ENCODE data around the gene ORAI3.

Gene ORAI3

DNA sequence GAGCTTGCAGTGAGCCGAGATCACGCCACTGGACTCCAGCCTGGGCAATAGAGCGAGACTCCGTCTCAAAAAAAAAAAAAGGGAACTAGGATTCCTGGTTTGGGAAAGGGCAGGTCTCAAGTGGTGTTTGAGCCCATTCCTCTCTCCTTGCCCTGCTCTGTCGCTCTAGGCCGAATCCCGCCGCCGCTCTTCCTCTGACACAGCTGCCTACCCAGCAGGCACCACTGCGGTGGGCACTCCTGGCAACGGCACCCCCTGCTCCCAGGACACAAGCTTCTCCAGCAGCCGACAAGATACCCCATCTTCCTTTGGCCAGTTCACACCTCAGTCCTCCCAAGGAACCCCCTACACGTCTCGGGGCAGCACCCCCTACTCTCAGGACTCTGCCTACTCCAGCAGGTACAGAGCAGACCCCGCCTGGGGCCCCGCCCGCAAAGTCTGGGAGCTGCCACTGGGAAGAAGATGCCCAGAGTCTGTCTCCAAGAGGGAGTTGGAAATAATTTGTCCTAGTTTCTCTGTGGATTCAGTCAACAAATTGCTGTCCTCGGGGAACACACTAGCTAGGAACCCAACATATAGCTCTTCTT lies 15.2 kb downstream of the ORAI3 start:
- intact Hi-C loops (cut with DNase I) = no loop called here
- peak in 1 of 10 donors; percentile 69 for DNase-seq

DNA sequence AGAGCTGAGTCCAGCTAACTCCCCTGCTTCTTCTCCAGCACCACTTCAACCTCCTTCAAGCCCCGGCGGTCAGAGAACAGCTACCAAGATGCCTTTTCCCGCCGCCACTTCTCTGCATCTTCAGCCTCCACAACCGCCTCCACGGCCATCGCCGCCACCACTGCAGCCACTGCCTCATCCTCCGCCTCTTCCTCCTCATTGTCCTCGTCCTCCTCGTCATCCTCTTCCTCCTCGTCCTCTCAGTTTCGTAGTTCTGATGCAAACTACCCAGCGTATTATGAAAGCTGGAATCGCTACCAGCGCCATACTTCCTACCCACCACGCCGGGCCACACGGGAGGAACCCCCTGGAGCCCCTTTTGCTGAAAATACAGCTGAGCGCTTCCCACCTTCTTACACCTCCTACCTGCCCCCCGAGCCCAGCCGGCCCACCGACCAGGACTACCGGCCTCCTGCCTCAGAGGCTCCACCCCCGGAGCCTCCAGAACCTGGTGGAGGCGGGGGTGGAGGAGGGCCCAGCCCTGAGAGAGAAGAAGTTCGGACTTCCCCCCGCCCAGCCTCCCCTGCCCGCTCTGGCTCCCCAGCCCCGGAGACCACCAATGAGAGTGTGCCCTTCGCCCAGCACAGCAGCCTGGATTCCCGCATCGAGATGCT lies 15.8 kb downstream of the ORAI3 start:
- intact Hi-C loops (cut with DNase I) = no loop called here
- peak in 1 of 10 donors; percentile 64 for DNase-seq

DNA sequence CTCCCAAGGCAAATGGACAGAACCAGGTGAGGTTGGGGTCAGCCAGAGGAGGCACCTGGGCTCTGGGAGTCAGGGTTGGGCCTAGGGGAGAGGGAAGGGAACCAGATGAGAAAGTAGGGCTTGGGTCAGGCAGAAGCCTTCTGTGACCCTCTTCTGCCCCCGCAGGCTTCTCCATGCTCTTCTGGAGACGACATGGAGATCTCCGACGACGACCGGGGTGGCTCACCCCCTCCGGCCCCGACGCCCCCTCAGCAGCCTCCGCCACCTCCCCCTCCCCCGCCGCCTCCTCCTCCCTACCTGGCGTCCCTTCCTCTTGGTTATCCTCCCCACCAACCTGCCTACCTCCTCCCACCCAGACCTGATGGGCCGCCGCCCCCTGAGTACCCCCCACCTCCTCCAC lies 16.6 kb downstream of the ORAI3 start:
- peak in 1 of 10 donors; percentile 55 for DNase-seq
- intact Hi-C loops (cut with DNase I) = no loop called here

DNA sequence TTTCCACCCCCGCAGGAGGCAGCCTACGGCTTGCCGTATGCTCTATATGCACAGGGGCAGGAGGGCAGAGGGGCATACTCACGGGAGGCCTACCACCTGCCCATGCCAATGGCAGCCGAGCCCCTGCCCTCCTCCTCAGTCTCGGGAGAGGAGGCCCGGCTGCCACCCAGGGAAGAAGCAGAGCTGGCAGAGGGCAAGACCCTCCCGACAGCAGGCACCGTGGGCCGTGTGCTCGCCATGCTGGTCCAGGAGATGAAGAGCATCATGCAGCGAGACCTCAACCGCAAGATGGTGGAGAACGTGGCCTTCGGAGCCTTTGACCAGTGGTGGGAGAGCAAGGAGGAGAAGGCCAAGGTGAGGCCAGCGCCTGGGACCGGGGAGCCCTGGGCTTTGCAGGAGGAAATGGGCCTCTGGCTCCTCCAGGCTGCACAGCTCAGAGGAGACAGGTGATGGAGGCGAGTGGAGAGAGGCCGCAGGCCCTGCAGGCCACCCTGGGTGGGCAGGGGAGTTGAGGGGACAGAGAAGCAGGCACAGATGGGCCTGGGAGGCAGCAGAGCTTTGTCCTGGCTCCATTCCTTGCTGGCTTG lies 17.3 kb downstream of the ORAI3 start:
- peak in 1 of 10 donors; percentile 68 for DNase-seq
- intact Hi-C loops (cut with DNase I) = no loop called here

DNA sequence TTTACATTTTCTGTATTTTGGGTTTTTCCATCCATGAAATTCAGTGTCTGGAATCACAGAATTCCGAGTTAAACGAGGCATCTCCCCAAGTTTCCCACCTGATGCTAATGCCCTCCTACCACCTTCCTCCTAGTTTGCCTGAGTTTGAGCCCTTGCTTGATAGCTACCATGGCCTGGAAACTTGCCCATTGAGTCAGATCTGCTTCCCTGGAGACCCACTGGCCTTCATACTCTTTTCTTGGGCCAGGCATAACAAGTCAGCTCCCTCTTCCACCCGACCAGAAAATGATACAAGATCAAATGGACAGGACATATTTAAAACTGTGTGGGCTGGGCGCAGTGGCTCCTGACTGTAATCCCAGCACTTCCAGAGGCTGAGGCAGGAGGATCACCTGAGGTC lies 18.9 kb downstream of the ORAI3 start:
- intact Hi-C loops (cut with DNase I) = no loop called here
- no peak for DNase-seq

DNA sequence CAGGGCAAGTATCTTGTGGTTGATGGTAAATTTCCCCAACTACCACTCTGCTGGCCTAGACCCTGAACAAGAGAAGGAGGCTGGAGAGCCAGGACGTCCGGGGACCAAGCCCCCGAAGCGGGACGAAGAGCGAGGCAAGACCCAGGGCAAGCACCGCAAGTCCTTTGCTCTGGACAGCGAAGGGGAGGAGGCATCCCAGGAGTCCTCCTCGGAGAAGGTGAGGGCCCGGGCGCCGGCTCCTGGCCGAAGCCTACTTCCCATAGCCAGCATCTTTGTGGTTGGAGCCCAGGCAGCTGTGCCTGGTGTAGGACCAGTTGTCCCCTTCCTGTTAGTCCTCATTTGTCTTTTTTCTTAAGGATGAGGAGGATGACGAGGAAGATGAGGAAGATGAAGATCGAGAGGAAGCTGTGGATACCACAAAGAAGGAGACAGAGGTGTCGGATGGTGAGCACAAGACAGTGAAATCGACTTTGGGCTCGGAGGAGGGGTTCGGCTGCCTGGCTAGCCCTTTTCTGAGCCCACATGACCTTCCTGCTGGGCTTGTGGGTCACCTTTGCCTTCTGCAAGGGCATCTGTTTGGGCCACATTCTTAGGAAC lies 20.5 kb downstream of the ORAI3 start:
- intact Hi-C loops (cut with DNase I) = no loop called here
- no peak for DNase-seq

DNA sequence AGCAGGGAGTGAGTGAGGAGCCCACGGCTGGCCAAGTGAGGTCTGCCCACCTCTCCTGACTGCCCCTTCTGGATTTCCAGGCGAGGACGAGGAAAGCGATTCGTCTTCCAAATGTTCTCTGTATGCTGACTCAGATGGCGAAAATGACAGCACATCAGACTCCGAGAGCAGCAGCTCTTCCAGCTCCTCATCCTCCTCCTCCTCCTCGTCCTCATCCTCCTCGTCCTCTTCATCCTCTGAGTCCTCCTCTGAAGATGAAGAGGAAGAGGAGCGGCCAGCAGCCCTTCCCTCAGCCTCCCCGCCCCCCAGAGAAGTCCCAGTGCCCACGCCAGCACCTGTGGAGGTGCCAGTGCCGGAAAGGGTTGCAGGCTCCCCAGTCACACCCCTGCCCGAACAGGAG lies 22.4 kb downstream of the ORAI3 start:
- no peak for DNase-seq
- intact Hi-C loops (cut with DNase I) = no loop called here

DNA sequence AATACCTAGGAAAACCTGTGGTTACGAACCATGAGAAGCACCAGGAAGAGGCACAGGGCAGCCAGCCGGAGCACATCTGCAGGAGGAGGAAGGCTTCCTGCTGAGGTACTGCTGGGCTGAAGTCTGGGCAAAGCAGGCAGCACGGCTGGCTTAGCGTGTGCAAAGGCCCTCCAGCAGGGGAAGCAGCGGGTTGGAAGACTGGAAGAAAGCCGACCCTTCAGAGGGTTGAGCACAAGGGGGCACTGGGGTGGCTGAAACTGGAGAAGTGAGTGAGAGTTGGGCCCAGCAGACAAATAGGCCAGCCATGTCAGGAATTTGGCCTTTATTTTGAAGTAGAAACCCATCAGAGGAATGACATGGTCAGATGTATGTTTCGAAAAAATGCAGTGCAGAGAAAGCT lies 24.0 kb downstream of the ORAI3 start:
- intact Hi-C loops (cut with DNase I) = no loop called here
- DNase-seq = no peak

DNA sequence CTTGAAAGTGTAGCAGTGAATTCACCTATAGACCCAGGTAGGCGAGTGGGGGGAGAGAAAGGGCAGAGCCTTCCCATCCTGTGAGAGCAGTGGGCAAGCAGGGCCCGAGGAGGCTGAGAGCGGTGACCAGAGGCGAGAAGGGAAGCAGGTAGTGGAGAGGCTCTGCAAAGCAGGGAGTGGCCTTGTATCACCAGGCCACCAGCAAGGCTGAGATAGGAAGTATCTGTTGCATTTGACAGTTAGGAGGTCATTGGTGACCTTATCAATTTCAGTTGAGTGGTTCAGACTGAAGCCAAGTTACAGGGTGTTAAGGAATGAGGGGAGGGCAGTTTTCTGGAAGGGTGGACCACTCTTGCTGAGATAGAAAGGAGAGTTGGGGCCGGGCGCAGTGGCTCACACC lies 25.5 kb downstream of the ORAI3 start:
- intact Hi-C loops (cut with DNase I) = no loop called here
- no peak for DNase-seq

DNA sequence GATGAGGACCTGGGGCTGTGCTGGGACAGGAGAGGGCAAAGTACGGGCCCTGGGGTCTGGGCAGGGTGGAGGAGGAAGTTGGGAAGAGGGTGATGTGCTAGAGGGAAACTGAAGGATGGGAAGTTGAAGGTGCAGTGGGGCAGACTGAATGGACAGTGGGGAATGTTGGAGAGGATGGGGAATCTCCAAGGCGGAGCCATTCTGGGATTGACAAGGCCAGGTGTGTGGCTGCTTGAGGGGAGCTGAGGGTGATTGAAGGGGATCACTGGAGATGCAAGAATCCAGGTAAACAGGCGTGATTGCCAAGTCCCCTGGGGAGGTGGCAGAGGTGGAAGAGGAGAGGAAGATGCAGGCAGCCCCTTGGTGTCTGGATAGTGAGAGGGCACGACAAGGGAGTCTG lies 27.6 kb downstream of the ORAI3 start:
- intact Hi-C loops (cut with DNase I) = no loop called here
- no peak for DNase-seq

DNA sequence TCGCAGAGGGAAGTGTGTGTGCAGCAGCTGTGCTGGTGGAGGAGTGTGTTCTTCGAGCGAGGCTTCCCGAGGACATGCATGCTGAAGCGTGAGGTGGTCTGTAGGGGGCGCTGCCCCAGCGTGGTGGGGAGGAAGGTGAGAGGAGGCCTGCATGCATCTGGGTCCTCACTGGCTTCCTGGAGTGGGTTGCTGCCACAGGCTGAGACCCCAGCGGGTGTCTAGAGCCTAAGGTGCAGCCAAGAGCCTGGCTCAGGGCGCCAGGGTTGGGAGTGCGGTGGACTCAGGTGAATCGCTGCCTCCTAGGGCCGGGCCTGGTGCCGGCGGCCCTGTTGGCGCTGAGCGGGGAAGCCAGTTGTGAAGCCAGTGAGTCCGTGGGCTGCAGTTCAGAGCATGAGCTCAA lies 28.6 kb downstream of the ORAI3 start:
- intact Hi-C loops (cut with DNase I) = no loop called here
- DNase-seq = no peak

DNA sequence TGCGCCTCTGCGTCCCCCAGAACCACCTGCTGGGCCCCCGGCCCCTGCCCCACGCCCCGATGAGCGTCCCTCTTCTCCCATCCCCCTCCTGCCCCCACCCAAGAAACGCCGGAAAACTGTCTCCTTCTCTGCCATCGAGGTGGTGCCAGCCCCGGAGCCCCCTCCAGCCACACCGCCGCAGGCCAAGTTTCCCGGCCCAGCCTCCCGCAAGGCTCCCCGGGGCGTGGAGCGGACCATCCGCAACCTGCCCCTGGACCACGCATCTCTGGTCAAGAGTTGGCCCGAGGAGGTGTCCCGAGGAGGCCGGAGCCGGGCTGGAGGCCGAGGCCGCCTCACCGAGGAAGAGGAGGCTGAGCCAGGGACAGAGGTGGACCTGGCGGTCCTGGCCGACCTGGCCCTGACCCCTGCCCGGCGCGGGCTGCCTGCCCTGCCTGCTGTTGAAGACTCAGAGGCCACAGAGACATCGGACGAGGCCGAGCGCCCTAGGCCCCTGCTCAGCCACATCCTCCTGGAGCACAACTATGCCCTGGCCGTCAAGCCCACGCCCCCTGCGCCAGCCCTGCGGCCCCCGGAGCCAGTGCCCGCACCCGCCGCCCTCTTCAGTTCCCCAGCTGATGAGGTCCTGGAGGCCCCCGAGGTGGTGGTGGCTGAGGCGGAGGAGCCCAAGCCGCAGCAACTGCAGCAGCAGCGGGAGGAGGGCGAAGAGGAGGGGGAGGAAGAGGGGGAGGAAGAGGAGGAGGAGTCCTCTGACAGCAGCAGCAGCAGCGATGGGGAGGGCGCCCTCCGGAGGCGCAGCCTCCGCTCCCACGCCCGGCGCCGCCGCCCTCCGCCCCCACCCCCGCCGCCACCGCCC lies 30.5 kb downstream of the ORAI3 start:
- peak in 2 of 10 donors; percentile 64 to 79 for DNase-seq
- intact Hi-C loops (cut with DNase I) = no loop called here

DNA sequence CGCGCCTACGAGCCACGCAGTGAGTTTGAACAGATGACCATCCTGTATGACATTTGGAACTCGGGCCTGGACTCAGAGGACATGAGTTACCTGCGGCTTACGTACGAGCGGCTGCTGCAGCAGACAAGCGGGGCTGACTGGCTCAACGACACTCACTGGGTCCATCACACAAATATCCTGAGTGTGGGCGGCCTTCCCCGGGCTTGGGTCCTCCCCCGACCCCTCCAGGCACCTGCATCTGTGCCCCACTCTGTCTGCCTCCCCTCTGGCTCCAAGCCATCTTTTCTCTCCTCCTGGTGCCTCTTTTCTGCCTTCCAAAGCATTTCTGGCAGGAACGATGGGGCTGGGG lies 31.1 kb downstream of the ORAI3 start:
- peak in 1 of 10 donors; percentile 63 for DNase-seq
- intact Hi-C loops (cut with DNase I) = no loop called here

DNA sequence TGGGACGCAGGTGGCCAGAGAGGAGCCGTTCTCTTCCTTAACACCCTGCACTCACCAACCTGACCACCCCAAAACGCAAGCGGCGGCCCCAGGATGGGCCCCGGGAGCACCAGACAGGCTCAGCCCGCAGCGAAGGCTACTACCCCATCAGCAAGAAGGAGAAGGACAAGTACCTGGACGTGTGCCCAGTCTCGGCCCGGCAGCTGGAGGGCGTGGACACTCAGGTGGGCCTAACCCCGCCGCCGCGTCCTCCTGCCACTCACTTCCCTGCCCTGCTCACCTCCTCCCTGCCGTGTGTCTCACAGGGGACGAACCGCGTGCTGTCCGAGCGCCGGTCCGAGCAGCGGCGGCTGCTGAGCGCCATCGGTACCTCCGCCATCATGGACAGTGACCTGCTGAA lies 31.6 kb downstream of the ORAI3 start:
- intact Hi-C loops (cut with DNase I) = no loop called here
- peak in 1 of 10 donors; percentile 73 for DNase-seq

DNA sequence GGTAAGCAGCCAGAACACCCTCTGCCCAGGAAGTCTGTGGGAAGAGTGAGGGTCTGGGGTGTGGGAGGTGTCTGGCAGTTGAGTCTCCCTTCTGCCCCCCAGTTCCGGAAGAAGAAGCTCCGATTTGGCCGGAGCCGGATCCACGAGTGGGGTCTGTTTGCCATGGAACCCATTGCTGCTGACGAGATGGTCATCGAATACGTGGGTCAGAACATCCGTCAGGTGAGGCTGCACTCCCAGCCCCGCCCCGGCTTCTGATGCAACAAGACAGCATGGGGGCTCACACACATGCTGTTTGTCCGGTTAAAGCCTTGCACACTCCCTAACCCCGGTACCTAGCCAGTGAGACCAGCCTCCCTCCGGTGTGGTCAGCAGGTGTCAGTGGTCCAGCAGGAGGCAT lies 32.1 kb downstream of the ORAI3 start:
- peak in 1 of 10 donors; percentile 81 for DNase-seq
- intact Hi-C loops (cut with DNase I) = no loop called here

DNA sequence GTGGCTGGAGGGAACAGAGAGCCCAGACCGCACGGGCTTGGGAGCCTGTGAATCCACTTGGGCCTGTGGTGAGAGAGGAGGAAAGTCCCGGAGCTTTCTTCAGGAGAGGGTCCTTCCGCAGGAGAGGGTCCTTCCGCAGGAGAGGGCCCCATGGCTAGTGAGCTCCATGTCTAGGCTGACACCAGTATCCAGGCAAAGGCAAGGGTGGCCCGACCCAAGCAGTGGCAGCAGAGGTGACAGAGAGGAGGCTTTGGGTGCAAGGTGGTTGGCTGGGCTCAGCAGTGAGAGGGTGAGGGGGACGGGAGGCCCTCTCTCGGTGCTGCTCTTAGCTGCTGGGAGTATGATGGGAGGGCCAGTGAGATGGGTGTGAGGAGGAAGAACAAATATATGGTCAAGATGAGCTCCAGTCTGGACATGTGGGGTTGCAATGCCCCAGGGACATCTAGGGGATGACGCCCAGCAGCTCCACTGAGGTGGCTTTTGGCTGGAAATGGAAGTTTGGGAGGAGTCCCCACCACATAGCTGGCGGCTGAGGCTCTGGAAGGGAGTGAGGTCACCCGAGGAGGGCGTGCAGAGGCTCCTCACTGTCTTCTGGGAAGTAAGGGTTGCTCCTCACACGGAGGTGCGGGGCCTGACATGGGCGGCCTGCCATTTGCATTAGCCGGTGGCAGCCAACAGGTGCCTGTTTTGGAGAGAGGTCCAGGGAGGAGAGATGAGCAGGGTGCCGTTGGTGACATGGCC lies 33.9 kb downstream of the ORAI3 start:
- DNase-seq = peak in 1 of 10 donors; percentile 83
- intact Hi-C loops (cut with DNase I) = no loop called here

DNA sequence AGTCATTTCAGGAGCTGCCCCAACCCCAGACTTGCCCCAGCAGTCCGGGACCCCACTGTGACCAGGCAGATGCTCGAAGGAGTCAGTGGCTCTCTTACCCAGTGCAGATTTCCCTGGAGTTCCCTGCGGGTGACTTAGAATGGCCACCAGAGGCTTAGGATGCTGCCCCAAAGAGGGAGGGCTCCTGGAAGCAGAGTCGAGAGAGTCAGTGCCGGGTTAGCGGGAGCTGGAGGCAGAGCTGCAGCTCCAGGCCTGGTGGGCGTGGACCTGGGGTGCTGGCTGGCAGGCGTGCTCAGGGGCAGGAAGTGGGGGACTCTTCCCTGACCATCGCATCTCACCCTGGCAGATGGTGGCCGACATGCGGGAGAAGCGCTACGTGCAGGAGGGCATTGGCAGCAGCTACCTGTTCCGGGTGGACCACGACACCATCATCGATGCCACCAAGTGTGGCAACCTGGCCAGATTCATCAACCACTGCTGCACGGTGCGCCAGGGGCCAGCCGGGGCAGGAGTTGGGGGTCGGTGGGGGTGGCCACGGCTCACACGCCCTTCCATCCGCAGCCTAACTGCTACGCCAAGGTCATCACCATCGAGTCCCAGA lies 34.5 kb downstream of the ORAI3 start:
- intact Hi-C loops (cut with DNase I) = no loop called here

DNA sequence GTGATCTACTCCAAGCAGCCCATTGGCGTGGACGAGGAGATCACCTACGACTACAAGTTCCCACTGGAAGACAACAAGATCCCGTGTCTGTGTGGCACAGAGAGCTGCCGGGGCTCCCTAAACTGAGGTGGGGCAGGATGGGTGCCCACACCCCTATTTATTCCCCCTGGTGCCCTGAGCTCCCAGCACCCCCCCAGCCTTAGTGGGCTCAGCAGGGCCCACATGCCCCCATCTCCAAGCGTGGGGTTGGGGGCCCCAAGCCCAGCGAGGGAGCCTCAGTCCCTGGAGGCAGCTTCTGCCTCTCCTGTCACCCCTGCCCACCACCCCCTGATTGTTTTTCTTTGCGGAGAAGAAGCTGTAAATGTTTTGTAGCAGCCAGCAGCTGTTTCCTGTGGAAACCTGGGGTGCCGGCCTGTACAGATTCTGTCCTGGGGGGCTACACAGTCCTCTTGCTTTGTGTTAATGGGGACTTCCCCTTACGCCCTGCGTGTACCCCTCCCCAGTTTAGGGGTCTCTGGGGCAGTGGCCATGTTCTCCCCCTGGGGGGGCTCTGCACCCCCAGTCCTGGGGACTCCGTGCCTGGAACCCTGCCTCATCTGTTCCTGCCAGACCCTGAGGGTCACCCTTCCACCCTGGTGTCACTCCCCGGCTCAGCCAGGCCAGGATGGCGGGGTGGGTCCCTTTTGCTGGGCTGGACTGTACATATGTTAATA lies 35.2 kb downstream of the ORAI3 start:
- intact Hi-C loops (cut with DNase I) = loop anchor here (2.0 kb wide), 1 partner anchor 459 kb away; the partner anchor contains the start of gene ZNF843

More for the DNA sequence above, 34.5 kb downstream of the ORAI3 start:
- peak in 1 of 10 donors; percentile 53 for DNase-seq

More for the DNA sequence above, 35.2 kb downstream of the ORAI3 start:
- peak in 1 of 10 donors; percentile 85 for DNase-seq
